ENCODE results near the gene ZNF639.

DNA sequence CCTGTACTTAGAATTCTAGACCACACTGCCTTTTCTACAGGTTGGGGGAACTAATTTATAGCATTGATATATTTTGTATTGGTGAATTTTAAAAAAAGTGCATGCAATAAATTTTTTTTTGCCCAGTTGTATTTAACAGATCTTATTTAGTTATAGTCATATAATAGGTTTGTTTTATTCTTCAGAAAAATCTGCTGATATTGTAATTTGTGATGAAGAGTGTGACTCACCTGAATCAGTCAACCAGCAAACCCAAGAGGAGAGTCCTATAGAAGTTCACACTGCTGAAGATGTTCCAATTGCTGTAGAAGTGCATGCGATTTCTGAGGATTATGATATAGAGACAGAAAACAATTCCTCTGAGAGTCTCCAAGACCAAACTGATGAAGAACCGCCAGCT lies 10.3 kb downstream of the ZNF639 start:
- TF ChIP-seq, protein P1, sequence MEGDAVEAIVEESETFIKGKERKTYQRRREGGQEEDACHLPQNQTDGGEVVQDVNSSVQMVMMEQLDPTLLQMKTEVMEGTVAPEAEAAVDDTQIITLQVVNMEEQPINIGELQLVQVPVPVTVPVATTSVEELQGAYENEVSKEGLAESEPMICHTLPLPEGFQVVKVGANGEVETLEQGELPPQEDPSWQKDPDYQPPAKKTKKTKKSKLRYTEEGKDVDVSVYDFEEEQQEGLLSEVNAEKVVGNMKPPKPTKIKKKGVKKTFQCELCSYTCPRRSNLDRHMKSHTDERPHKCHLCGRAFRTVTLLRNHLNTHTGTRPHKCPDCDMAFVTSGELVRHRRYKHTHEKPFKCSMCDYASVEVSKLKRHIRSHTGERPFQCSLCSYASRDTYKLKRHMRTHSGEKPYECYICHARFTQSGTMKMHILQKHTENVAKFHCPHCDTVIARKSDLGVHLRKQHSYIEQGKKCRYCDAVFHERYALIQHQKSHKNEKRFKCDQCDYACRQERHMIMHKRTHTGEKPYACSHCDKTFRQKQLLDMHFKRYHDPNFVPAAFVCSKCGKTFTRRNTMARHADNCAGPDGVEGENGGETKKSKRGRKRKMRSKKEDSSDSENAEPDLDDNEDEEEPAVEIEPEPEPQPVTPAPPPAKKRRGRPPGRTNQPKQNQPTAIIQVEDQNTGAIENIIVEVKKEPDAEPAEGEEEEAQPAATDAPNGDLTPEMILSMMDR (IDR thresholded peaks at IDR 0.05): no peak
- TF ChIP-seq EP300 (IDR thresholded peaks at IDR 0.05) (no peak), POLR2A (IDR thresholded peaks at IDR 0.05) (no peak), POLR2AphosphoS5 (IDR thresholded peaks at IDR 0.05) (no peak)
